Left lobe of liver (tissue), 1 donor: ENCODE data around the gene DNAI7. TPM values are rescaled to one million over a fixed set of nuclear protein-coding genes. Genes with fewer than 3 reads are reported as not detected.

Experiments used
- total RNA-seq: library from RNA; stranded (reverse); gene quantifications from one replicate; pipeline ENCODE4 v1.2.1, GENCODE V29; 2021
- donor health status: DM: no; HTN: yes; CAD: no.

The DNAI7 gene
- total RNA-seq, 1 donor from 2014 or later = not detected

Other genes starting within 250 kb of the DNAI7 start
- 2.8 TPM for gene BCAT1, start 246.1 kb downstream of the DNAI7 start, total RNA-seq
- gene ETFRF1, start 77 bp upstream of the DNAI7 start, total RNA-seq = 23.5 TPM
- gene KRAS, start 55.8 kb upstream of the DNAI7 start, total RNA-seq = 10.2 TPM